PC-3 (cell line): ENCODE results near the gene OR13J1. TPM values are rescaled to one million over a fixed set of nuclear protein-coding genes. Genes with fewer than 3 reads are reported as not detected.
"Not testable (repeated sequence)": the region's sequence is repeated elsewhere in the genome, so short reads cannot be mapped to it uniquely, and the experiment has no call there.

Experiments used
- ATAC-seq: fragments of 200-7000 bp; cut with Tn5 transposase; 2 replicates; pipeline ENCODE4 v1.9.1; 2020; ENCODE audit warnings: mild to moderate bottlenecking, moderate library complexity
- BruUV-seq: library from RNA; stranded (reverse); fragments of 400-500 nt; replicated peaks from 2 replicates; lab custom pipeline; 2021; lab: Mats Ljungman, UMichigan
- CTCF ChIA-PET: fragments of 300-600 bp; sonication (Branson Sonifier 250); formaldehyde crosslinking; loops from one replicate; lab custom pipeline; 2022; ENCODE audit warnings: antibody characterized with exemption; lab: Charles Lee
- POLR2A ChIA-PET: fragments of 300-600 bp; sonication (Branson Sonifier 250); formaldehyde crosslinking; loops from one replicate; lab custom pipeline; 2022; ENCODE audit warnings: antibody characterized with exemption; ENCODE audit not compliant: unreplicated experiment; lab: Charles Lee
- DNase-seq: peaks from one replicate; pipeline ENCODE4 v3.0.0-alpha.2; 2015
- H2AFZ ChIP-seq: fragments of 300-600 bp; sonication (generic); 2 replicates; pipeline ENCODE4 v1.6.0; 2016; ENCODE audit warnings: antibody characterized with exemption, low read length
- H3F3A ChIP-seq: fragments of 300-600 bp; sonication (generic); one replicate; pipeline ENCODE4 v1.6.0; 2017; ENCODE audit warnings: antibody characterized with exemption, low read length, control low read depth, mild to moderate bottlenecking; ENCODE audit not compliant: unreplicated experiment
- H3K27ac ChIP-seq: fragments of 300-600 bp; sonication (generic); 2 replicates; pipeline ENCODE4 v1.5.1; 2016; ENCODE audit warnings: mild to moderate bottlenecking, low read length
- H3K27me3 ChIP-seq: fragments of 300-600 bp; sonication (generic); 2 replicates; pipeline ENCODE4 v1.6.1; 2016; ENCODE audit warnings: low read length, mixed read lengths
- H3K36me3 ChIP-seq: fragments of 300-600 bp; sonication (generic); 2 replicates; pipeline ENCODE4 v1.6.1; 2016; ENCODE audit warnings: low read depth, mixed run types, low read length, mixed read lengths
- H3K4me1 ChIP-seq: fragments of 300-600 bp; sonication (generic); 2 replicates; pipeline ENCODE4 v1.5.1; 2016; ENCODE audit warnings: low read length; ENCODE audit not compliant: insufficient read depth
- H3K4me2 ChIP-seq: fragments of 300-600 bp; sonication (generic); 2 replicates; pipeline ENCODE4 v1.6.0; 2016; ENCODE audit warnings: low read length
- H3K4me3 ChIP-seq: fragments of 300-600 bp; sonication (generic); 2 replicates; pipeline ENCODE4 v1.5.1; 2016; ENCODE audit warnings: mild to moderate bottlenecking, low read length, mixed read lengths
- H3K79me2 ChIP-seq: fragments of 300-600 bp; sonication (generic); 2 replicates; pipeline ENCODE4 v1.6.1; 2017; ENCODE audit warnings: low read length, mixed read lengths
- H3K9ac ChIP-seq: fragments of 300-600 bp; sonication (generic); 2 replicates; pipeline ENCODE4 v1.6.0; 2016; ENCODE audit warnings: mild to moderate bottlenecking, low read length
- H3K9me2 ChIP-seq: fragments of 300-600 bp; sonication (generic); replicated peaks from 2 replicates; pipeline ENCODE4 v1.6.1; 2016; ENCODE audit warnings: mixed run types, low read length, mixed read lengths
- H3K9me3 ChIP-seq: fragments of 300-600 bp; sonication (generic); 2 replicates; pipeline ENCODE4 v1.6.1; 2016; ENCODE audit warnings: low read length, mixed read lengths
- H4K20me1 ChIP-seq: fragments of 300-600 bp; sonication (generic); 2 replicates; pipeline ENCODE4 v1.6.1; 2016; ENCODE audit warnings: low read length, mixed read lengths
- CTCF ChIP-seq: fragments of 300-600 bp; sonication (generic); conservative IDR thresholded peaks from 2 replicates; pipeline ENCODE4 v1.5.1; 2017; ENCODE audit warnings: antibody characterized with exemption, low read depth, mild to moderate bottlenecking, low read length
- EZH2 ChIP-seq: fragments of 300-600 bp; sonication (generic); IDR thresholded peaks from one replicate; pipeline ENCODE4 v1.6.1; 2017; ENCODE audit warnings: antibody characterized with exemption, mild to moderate bottlenecking, low read length; ENCODE audit not compliant: unreplicated experiment
- EZH2phosphoT487 ChIP-seq: fragments of 300-600 bp; sonication (generic); IDR thresholded peaks from 2 replicates; pipeline ENCODE4 v1.6.1; 2018; ENCODE audit warnings: mild to moderate bottlenecking, antibody characterized with exemption, low read length, borderline replicate concordance
- intact Hi-C: fragments of 100-400 bp; cut with micrococcal nuclease; formaldehyde crosslinking; loops from 2 replicates; pipeline ENCODE4 v1.9.0; 2023
- total RNA-seq: library from RNA; depleted of rRNA; stranded (reverse); fragments of >200 nt; gene quantifications from 2 replicates; pipeline ENCODE4 v1.2.3, GENCODE V29; 2014

The OR13J1 gene
- total RNA-seq, 1 experiment from 2014 or later, result not detected

DNA sequence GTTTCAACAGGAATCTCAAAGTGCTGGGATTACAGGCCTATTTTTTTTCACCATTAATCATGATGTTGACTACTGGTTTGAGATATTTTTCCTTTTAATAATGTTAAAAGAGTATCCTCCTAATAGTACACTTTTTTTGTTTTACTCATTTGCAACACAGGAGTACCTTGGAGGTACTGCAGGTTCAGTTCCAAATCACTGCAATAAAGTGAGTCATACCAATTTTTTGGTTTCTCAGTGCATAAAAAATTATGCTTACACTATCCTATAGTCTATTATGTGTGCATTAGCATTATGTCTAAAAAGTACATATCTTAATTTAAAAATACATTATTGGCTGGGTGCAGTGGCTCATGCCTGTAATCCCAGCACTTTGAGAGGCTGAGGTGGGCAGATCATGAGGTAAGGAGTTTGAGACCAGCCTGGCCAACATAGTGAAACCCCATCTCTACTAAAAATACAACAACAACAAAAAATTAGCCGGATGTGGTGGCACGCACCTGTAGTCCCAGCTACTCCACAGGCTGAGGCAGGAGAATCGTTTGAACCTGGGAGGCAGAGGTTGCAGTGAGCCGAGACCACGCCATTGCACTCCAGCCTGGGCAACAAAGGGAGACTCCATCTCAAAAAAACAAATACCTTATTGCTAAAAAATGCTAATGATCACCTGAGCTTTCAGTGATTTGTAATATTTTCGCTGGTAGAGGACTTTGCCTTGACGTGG lies 27.3 kb upstream of the OR13J1 start:
- H3K9ac ChIP-seq, H3K9me2 ChIP-seq, intact Hi-C loops, H3K36me3 ChIP-seq, H3K79me2 ChIP-seq, H3K9me3 ChIP-seq, H3K4me2 ChIP-seq, CTCF ChIA-PET, H3K4me1 ChIP-seq, H3K27ac ChIP-seq, H4K20me1 ChIP-seq, H3K4me3 ChIP-seq, H2AFZ ChIP-seq, H3K27me3 ChIP-seq, H3F3A ChIP-seq, BruUV-seq: not testable (repeated sequence)
- POLR2A ChIA-PET, result interaction anchor here (0.6 kb wide), 1 partner anchor 39 kb away, joined by 6 read pairs; no protein-coding TSS in a partner anchor
- peak; percentile 8 for DNase-seq
- peak; percentile 50 for ATAC-seq

- intact Hi-C loops, result no loop called here
- Histone ChIP-seq H3K4me2 (no peak overlapping the region), H3K9me3 (no peaks in the 10 kb centered on the region), H3K27me3 (no peaks in the 10 kb centered on the region), H3K4me3 (no peak overlapping the region), H4K20me1 (no peaks in the 10 kb centered on the region), H3K36me3 (no peaks in the 10 kb centered on the region), H3K27ac (no peak overlapping the region), H3F3A (no peaks in the 10 kb centered on the region), H3K4me1 (no peaks in the 10 kb centered on the region), H2AFZ (no peak overlapping the region), H3K9me2 (no peaks in the 10 kb centered on the region), H3K9ac (no peak overlapping the region), H3K79me2 (no peaks in the 10 kb centered on the region)
- BruUV-seq, result no TSS peak
- CTCF ChIA-PET, result no interaction called here
- DNase-seq (no peak), ATAC-seq (no peak)
- TF ChIP-seq CTCF (no peak), EZH2phosphoT487 (no peak), EZH2 (no peak)
- POLR2A ChIA-PET, result interaction anchor here (0.6 kb wide), 1 partner anchor 38 kb away, joined by 6 read pairs; no protein-coding TSS in a partner anchor
These were observed 26.4 kb upstream of the OR13J1 start for GRCh38 chr9:35896570-35896969.

- no peak for TF ChIP-seq CTCF
- no peak for TF ChIP-seq EZH2phosphoT487
- TF ChIP-seq EZH2, result no peak
- Histone ChIP-seq H2AFZ (no peak overlapping the region), H3K27ac (no peak overlapping the region), H3F3A (no peaks in the 10 kb centered on the region), H3K9ac (no peak overlapping the region), H3K4me3 (no peak overlapping the region), H3K36me3 (no peaks in the 10 kb centered on the region), H3K4me1 (no peaks in the 10 kb centered on the region), H3K27me3 (no peaks in the 10 kb centered on the region), H4K20me1 (no peaks in the 10 kb centered on the region), H3K79me2 (no peaks in the 10 kb centered on the region), H3K4me2 (no peak overlapping the region), H3K9me3 (no peaks in the 10 kb centered on the region), H3K9me2 (no peaks in the 10 kb centered on the region)
- intact Hi-C loops, result no loop called here
- ATAC-seq, result no peak
- POLR2A ChIA-PET, result no interaction called here
- DNase-seq, result no peak
- no TSS peak for BruUV-seq
- CTCF ChIA-PET, result no interaction called here
These were observed 21.9 kb upstream of the OR13J1 start for GRCh38 chr9:35892051-35892450.
